ENCODE measurements around the gene SOWAHA.

DNA sequence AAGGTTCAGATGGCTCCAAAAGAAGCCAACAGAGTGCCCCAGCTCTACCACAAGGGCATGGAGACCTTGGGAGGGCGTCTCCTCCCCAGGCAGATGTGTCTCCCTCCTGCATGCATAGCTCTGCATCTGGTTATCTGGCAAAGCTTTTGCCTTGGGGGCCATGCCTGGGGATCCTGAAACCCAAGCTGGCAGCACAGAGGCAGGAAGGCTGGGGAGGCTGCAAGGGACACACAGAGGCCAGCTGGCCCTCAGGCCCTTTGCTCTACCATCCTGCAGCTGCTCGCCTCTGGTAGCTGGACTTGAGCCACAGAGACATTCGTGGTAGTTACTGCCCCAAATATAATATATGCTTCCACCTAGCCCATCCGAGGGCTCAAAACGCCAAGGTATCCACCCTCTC lies 40.0 kb upstream of the SOWAHA start:
- no peak for TF ChIP-seq EZH2phosphoT487 (IDR thresholded peaks at IDR 0.05; ENCODE audit: insufficient read depth, low read depth)
- TF ChIP-seq EZH2 (IDR thresholded peaks at IDR 0.05; ENCODE audit: insufficient read depth, poor library complexity, severe bottlenecking): no peak

Data from GM23248 (cell line).